Fibroblast of lung (primary cell): ENCODE results near the gene CNPY4. TPM values are rescaled to one million over a fixed set of nuclear protein-coding genes. Genes with fewer than 3 reads are reported as not detected.

Experiments used
- DNase-seq, 2 donors: peaks; one replicate each; pipeline versions ENCODE4 v3.0.0 to v3.0.0-alpha.2; 2010; ENCODE audit warnings: low read depth in 2 of 2
- H2AFZ ChIP-seq: 2 replicates; pipeline ENCODE4 v1.5.1; 2012; ENCODE audit warnings: low read length, control low read depth, inconsistent platforms
- H3K27ac ChIP-seq: 2 replicates; pipeline ENCODE4 v1.5.1; 2011; ENCODE audit warnings: low read length, control low read depth; ENCODE audit not compliant: insufficient read depth
- H3K27me3 ChIP-seq: 2 replicates; pipeline ENCODE4 v1.5.1; 2011; ENCODE audit warnings: mild to moderate bottlenecking, low read length; ENCODE audit not compliant: control insufficient read depth, insufficient read depth
- H3K36me3 ChIP-seq: 2 replicates; pipeline ENCODE4 v1.5.1; 2011; ENCODE audit warnings: low read length; ENCODE audit not compliant: control insufficient read depth, insufficient read depth
- H3K4me1 ChIP-seq: 2 replicates; pipeline ENCODE4 v1.5.1; 2011; ENCODE audit warnings: low read length; ENCODE audit not compliant: control insufficient read depth, insufficient read depth; ENCODE audit errors: extremely low read depth
- H3K4me2 ChIP-seq: 2 replicates; pipeline ENCODE4 v1.5.1; 2011; ENCODE audit warnings: low read length, control low read depth; ENCODE audit not compliant: insufficient read depth; ENCODE audit errors: extremely low read depth
- H3K4me3 ChIP-seq, 4 experiments: fragments of 200-600 bp in 1 of 4; sonication (generic) in 1 of 4; replicated peaks in 1 of 4; 2 replicates each; pipeline ENCODE4 v1.5.1; 2011 to 2016; ENCODE audit warnings: low read length in 4 of 4, low read depth in 3 of 4, mild to moderate bottlenecking in 3 of 4, control low read depth in 2 of 4, inconsistent platforms in 1 of 4, mixed read lengths in 1 of 4; ENCODE audit not compliant: insufficient read depth in 1 of 4; ENCODE audit errors: control extremely low read depth in 1 of 4
- H3K79me2 ChIP-seq: 2 replicates; pipeline ENCODE4 v1.5.1; 2012; ENCODE audit warnings: mild to moderate bottlenecking, low read length, inconsistent platforms; ENCODE audit not compliant: control insufficient read depth, insufficient read depth
- H3K9ac ChIP-seq: 2 replicates; pipeline ENCODE4 v1.5.1; 2011; ENCODE audit warnings: mild to moderate bottlenecking, low read length, control low read depth; ENCODE audit not compliant: insufficient read depth
- H3K9me3 ChIP-seq: 2 replicates; pipeline ENCODE4 v1.5.1; 2012; ENCODE audit warnings: low read depth, low read length; ENCODE audit not compliant: control insufficient read depth, insufficient read depth
- H4K20me1 ChIP-seq: 2 replicates; pipeline ENCODE4 v1.5.1; 2011; ENCODE audit warnings: low read length; ENCODE audit not compliant: control insufficient read depth, insufficient read depth; ENCODE audit errors: extremely low read depth
- EZH2 ChIP-seq: IDR thresholded peaks from 2 replicates; pipeline ENCODE4 v1.5.1; 2012; ENCODE audit warnings: low read length, control low read depth, mild to moderate bottlenecking; ENCODE audit errors: missing control alignments
- polyA plus RNA-seq, 2 donors: library from polyadenylated mRNA; depleted of rRNA in 1 of 2; stranded (reverse) in 1 of 2; unstranded in 1 of 2; fragments of >200 nt; gene quantifications; 2 replicates each; pipeline ENCODE4 v1.2.1, GENCODE V29; 2011 to 2012; ENCODE audit warnings: missing spikeins in 1 of 2
- total RNA-seq: library from RNA; depleted of rRNA; stranded (reverse); fragments of >200 nt; gene quantifications from 2 replicates; pipeline ENCODE4 v1.2.1, GENCODE V29; 2014
- TF ChIP-seq, protein P1 (sequence below), 2 donors: IDR thresholded peaks in 1 of 2; conservative IDR thresholded peaks in 1 of 2; 1 replicate in 1 of 2; 2 replicates in 1 of 2; pipeline ENCODE4 v1.5.1; 2011 to 2012; ENCODE audit warnings: low read length in 2 of 2, control low read depth in 1 of 2, inconsistent platforms in 1 of 2, low read depth in 1 of 2, mild to moderate bottlenecking in 1 of 2

The CNPY4 gene
- total and polyA plus RNA-seq, 2 donors (not counting 1 experiment from before 2014, with no cell fraction given) = 21.6 to 40.7 TPM

DNA sequence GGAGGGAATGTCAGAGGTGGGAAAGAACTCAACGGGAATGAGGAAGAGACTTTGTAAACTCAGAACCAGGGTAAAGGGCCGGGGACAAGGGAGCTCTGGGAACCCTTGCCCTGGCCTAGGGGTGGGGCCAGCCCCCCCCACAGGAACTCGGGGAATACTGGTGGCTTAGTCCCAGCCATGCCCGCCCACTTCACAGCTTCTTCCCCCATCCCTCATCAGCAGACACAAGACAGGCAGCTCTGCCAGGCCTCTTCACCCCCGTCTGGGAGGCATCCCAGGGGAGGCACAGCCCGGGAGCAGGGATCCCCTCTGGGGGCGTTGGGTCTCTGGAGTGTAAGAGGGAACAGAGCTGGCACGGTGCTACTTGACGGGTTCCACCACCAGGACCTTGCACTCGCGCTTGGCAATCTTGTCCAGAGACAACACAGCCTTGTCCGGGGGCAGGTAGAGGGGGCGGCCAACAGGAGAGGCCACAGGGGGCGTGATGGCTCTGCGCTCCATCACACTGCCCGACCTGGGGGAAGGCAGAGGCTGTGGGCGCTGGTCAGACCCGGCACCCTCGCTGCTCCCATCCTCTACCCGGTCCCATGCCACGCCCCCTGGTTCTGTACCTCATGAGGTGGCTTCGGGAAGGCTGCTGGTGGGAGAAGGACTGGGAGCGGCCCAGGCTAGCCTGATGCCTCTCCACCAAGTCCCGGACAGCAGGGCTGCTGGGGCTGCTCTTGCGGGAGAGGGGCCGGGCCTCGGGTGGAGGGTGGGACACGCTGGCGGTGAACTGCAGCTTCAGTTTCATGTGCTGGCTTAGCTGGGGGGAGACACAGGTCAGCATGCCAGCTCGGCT, 35.4 kb downstream of the CNPY4 start:
- peaks cover 8% of the 10 kb centered on the region for H3K79me2 ChIP-seq
- H3K27ac ChIP-seq = no peak overlapping the region
- H3K4me2 ChIP-seq = no peak overlapping the region
- TF ChIP-seq, protein P1, sequence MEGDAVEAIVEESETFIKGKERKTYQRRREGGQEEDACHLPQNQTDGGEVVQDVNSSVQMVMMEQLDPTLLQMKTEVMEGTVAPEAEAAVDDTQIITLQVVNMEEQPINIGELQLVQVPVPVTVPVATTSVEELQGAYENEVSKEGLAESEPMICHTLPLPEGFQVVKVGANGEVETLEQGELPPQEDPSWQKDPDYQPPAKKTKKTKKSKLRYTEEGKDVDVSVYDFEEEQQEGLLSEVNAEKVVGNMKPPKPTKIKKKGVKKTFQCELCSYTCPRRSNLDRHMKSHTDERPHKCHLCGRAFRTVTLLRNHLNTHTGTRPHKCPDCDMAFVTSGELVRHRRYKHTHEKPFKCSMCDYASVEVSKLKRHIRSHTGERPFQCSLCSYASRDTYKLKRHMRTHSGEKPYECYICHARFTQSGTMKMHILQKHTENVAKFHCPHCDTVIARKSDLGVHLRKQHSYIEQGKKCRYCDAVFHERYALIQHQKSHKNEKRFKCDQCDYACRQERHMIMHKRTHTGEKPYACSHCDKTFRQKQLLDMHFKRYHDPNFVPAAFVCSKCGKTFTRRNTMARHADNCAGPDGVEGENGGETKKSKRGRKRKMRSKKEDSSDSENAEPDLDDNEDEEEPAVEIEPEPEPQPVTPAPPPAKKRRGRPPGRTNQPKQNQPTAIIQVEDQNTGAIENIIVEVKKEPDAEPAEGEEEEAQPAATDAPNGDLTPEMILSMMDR (conservative IDR thresholded peaks at IDR 0.05 in 1 of 2, IDR thresholded peaks at IDR 0.05 in 1 of 2; ENCODE audit: low read depth in 1 of 2, low read length in 2 of 2) = no peak
- no peak for TF ChIP-seq EZH2
- H3K27me3 ChIP-seq = no peaks in the 10 kb centered on the region
- peaks cover 4% of the 10 kb centered on the region for H3K4me1 ChIP-seq
- H3K9ac ChIP-seq = no peak overlapping the region
- peaks cover 19% of the 10 kb centered on the region for H3K36me3 ChIP-seq
- no peak for DNase-seq
- no peak overlapping the region for H2AFZ ChIP-seq
- H3K4me3 ChIP-seq = no peak overlapping the region
- no peaks in the 10 kb centered on the region for H4K20me1 ChIP-seq
- H3K9me3 ChIP-seq = no peaks in the 10 kb centered on the region

DNA sequence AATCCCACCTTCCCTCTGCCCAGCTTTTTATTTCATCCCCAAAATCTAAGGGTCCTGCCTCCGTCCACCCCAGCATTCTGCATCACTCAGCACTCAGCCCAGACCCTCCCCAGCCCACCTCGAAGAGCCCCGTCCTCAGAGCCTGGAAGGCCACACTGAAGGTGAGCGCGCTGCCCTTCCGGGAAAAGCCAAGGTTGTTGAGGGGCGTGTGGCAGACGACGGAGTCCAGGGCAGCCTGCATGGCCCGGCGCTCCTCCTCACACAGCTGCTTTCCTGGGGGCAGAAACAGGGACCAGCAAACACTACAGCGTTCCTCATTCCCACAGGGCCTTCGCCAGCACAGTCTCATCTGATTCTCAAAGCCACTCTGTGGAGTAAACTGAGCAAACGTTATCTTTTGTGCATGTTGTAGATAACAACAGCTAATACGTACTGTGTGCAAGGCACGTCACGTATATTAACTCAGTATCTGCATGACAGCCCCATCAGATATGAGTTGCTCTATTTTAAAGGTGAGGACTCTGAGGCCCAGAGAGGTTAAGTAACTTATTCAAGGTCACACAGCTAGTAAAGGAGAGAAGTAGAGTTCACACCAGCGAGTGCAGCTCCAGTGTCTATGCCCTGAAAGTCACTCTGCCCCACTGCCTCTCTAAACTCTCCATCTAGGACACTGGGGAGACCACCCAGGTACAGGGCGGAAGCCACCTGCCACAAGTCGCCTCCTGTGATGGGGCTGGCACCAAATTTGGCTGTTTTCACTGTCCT, 36.3 kb downstream of the CNPY4 start:
- H3K27me3 ChIP-seq = no peaks in the 10 kb centered on the region
- H3K9me3 ChIP-seq = no peaks in the 10 kb centered on the region
- H2AFZ ChIP-seq = no peak overlapping the region
- H3K4me3 ChIP-seq = no peak overlapping the region
- peaks cover 4% of the 10 kb centered on the region for H3K4me1 ChIP-seq
- no peak overlapping the region for H3K9ac ChIP-seq
- H3K4me2 ChIP-seq = no peak overlapping the region
- no peak overlapping the region for H3K27ac ChIP-seq
- H3K36me3 ChIP-seq = peaks cover 19% of the 10 kb centered on the region
- TF ChIP-seq EZH2 = no peak
- TF ChIP-seq, protein P1 (conservative IDR thresholded peaks at IDR 0.05 in 1 of 2, IDR thresholded peaks at IDR 0.05 in 1 of 2; ENCODE audit: low read depth in 1 of 2, low read length in 2 of 2) = no peak
- H3K79me2 ChIP-seq = peaks cover 8% of the 10 kb centered on the region
- no peak for DNase-seq
- H4K20me1 ChIP-seq = no peaks in the 10 kb centered on the region

DNA sequence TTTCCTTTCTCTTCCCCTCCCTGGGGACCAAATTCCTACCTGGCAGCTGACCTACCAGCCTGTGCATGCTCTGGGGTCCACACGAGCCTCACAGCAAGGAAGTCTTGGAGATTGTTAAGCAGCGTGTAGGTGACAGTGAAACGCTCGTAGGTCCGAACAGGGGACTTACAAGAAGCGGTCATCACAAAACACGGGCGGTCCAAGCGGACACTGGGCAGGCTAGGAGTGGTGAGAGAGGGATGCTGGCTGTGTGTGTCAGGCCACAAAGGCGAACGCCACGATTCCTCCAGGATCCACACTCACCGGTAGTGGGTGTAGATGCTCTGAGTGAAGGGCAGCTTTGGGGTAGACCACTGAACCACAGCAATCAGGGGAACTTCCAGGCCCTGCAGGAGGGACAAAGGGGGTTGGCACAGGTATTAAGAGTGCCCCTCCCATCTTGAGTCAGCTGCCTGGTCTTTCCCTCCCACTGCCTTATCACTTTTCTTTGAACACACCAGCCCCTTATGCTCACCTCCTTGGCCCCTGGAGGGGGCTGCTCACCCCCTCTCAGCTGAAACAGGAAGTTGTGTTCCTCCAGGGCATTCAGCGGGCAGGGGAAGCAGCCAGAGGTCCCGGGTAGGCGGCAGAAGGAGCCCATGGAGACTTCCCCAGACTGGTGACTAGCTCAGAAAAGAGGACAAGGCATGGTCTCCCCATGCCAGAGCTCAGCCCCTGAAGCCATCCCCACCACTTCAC, 37.1 kb downstream of the CNPY4 start:
- H3K27me3 ChIP-seq = no peaks in the 10 kb centered on the region
- H3K4me3 ChIP-seq = no peak overlapping the region
- peaks cover 4% of the 10 kb centered on the region for H3K4me1 ChIP-seq
- DNase-seq = no peak
- H2AFZ ChIP-seq = no peak overlapping the region
- peaks cover 19% of the 10 kb centered on the region for H3K36me3 ChIP-seq
- no peaks in the 10 kb centered on the region for H4K20me1 ChIP-seq
- no peak overlapping the region for H3K9ac ChIP-seq
- H3K9me3 ChIP-seq = no peaks in the 10 kb centered on the region
- TF ChIP-seq, protein P1 (conservative IDR thresholded peaks at IDR 0.05 in 1 of 2, IDR thresholded peaks at IDR 0.05 in 1 of 2; ENCODE audit: low read depth in 1 of 2, low read length in 2 of 2) = no peak
- no peak for TF ChIP-seq EZH2
- H3K4me2 ChIP-seq = no peak overlapping the region
- H3K79me2 ChIP-seq = peaks cover 8% of the 10 kb centered on the region
- no peak overlapping the region for H3K27ac ChIP-seq
